IgD-negative memory B cell (primary cell): ENCODE data around the gene NBEA. TPM values are rescaled to one million over a fixed set of nuclear protein-coding genes. Genes with fewer than 3 reads are reported as not detected.
"Not testable (repeated sequence)": the region's sequence is repeated elsewhere in the genome, so short reads cannot be mapped to it uniquely, and the experiment has no call there.

Experiments
- H3K27ac Mint-ChIP-seq, 3 donors: one replicate each; pipeline ENCODE4 v1.8.0; 2020 to 2022; ENCODE audit warnings: mild to moderate bottlenecking in 3 of 3, mixed read lengths in 3 of 3, moderate library complexity in 1 of 3
- H3K27me3 Mint-ChIP-seq: one replicate; pipeline ENCODE4 v1.8.0; 2021; ENCODE audit warnings: mixed read lengths
- H3K36me3 Mint-ChIP-seq: one replicate; pipeline ENCODE4 v1.8.0; 2020; ENCODE audit warnings: mild to moderate bottlenecking, mixed read lengths
- H3K4me1 Mint-ChIP-seq, 3 donors: one replicate each; pipeline ENCODE4 v1.8.0; 2020 to 2022; ENCODE audit warnings: mixed read lengths in 3 of 3, mild to moderate bottlenecking in 1 of 3
- H3K4me3 Mint-ChIP-seq, 4 donors: one replicate each; pipeline ENCODE4 v1.8.0; 2020 to 2022; ENCODE audit warnings: mild to moderate bottlenecking in 4 of 4, mixed read lengths in 4 of 4, moderate library complexity in 3 of 4
- H3K9me3 Mint-ChIP-seq, 3 donors: one replicate each; pipeline ENCODE4 v1.8.0; 2020 to 2021; ENCODE audit warnings: mixed read lengths in 3 of 3, mild to moderate bottlenecking in 1 of 3
- polyA plus RNA-seq: library from polyadenylated mRNA; unstranded; fragments of 300-500 nt; fragmentation: Illumina TruSeq; gene quantifications from one replicate; pipeline ENCODE4 v1.2.3, GENCODE V29; 2021

NBEA gene
- polyA plus RNA-seq, 1 donor from 2014 or later: 0.61 TPM

DNA sequence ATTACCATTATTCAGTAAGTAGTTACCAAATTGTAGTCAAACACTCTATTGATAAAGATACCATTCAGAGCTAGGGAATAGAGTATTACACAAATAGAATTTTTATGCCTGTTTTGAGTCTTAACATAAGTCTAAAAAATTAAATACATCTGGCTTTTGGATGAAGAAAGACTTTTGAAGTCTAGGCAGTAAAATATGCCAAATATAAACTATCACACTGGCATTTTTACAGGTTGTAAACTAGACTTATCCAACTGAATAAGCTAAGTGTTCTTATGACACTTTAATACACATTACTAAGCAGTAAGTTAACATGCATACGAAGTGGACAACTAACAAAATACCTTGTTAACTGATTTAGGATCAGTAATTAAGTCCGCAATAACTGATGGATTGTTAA, 425.5 kb downstream of the NBEA start:
- Mint-ChIP-seq H3K4me3 (no peak overlapping the region), H3K27ac (peak overlapping the region in 1 of 3 donors; percentile 3), H3K4me1 (no peaks in the 10 kb centered on the region), H3K36me3 (peaks cover 6% of the 10 kb centered on the region), H3K27me3 (no peaks in the 10 kb centered on the region), H3K9me3 (peaks cover 6 to 26% (median 13%) of the 10 kb centered on the region in 3 donors)

DNA sequence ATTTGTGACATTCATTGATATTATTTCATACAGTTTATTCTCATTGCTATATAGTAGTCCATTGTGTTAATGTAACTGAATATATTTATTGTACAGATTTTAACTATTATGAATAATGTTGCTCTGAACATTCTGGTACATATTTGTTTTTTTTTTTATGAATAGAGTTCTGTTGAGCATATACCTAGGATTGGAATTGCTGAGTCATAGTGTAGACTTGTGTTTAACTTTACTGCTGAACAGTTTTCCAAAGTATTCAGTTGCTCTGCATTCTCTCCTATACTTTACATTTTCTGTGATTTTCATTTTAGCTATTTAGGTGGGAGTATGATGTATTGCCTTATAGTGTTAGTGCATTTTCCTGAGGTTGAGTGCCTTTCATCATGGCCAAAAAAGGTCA, 436.9 kb downstream of the NBEA start:
- H3K4me3 Mint-ChIP-seq: no peak overlapping the region
- H3K4me1 Mint-ChIP-seq: no peaks in the 10 kb centered on the region
- no peaks in the 10 kb centered on the region for H3K27me3 Mint-ChIP-seq
- H3K9me3 Mint-ChIP-seq: peaks cover 0 to 2% (median 0%) of the 10 kb centered on the region in 3 donors
- H3K36me3 Mint-ChIP-seq: no peaks in the 10 kb centered on the region
- no peak overlapping the region for H3K27ac Mint-ChIP-seq

DNA sequence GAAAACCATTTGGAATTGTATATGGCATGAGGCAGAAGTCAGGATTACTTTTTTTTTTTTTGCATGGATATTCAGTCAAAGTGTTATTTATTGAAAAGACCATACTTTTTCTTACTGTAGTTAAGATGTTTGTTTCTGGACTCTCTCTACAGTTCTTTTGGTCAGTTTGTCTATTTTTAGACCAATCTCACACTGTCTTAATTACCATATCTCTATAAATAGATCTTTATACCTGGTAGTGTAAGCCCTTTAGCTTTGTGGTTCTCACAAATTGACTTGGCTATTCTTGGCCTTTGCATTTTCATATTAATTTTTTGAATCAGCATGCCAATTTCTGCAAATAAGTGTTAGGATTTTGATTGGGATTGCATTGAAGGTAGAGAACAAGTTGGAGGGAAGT, 437.6 kb downstream of the NBEA start:
- H3K27ac Mint-ChIP-seq: no peak overlapping the region
- H3K27me3 Mint-ChIP-seq: no peaks in the 10 kb centered on the region
- H3K9me3 Mint-ChIP-seq: no peaks in the 10 kb centered on the region
- H3K4me3 Mint-ChIP-seq: no peak overlapping the region
- no peaks in the 10 kb centered on the region for H3K4me1 Mint-ChIP-seq
- H3K36me3 Mint-ChIP-seq: no peaks in the 10 kb centered on the region

DNA sequence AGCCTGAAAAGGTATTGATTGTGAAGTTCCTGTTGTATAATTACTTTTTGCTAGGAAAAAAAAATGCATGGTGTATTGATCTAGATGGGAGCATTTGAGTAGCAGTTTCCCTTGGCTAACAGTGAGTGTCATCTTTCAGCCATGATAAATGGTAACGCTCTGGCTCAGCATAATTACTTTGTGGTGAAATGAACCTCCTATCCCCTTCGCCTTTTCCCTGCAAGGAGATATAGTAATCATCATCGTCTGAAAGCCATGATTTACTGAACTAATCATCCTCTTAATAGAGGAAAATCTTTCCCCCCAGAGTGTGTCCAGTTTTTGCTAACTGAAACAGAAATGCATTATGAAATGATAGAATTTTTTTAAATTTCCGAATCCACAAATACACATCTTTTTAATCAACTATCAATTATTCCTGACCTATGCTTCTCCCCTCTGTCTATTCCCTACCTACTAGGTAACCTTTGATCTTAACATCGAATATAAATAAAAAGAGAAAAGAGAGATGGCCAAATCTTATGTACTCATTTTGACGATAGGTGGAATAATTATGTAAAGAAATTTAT, 445.7 kb downstream of the NBEA start:
- H3K36me3 Mint-ChIP-seq: peaks cover 1% of the 10 kb centered on the region
- no peaks in the 10 kb centered on the region for H3K27me3 Mint-ChIP-seq
- no peaks in the 10 kb centered on the region for H3K9me3 Mint-ChIP-seq
- no peak overlapping the region for H3K4me3 Mint-ChIP-seq
- no peak overlapping the region for H3K27ac Mint-ChIP-seq
- H3K4me1 Mint-ChIP-seq: no peaks in the 10 kb centered on the region

DNA sequence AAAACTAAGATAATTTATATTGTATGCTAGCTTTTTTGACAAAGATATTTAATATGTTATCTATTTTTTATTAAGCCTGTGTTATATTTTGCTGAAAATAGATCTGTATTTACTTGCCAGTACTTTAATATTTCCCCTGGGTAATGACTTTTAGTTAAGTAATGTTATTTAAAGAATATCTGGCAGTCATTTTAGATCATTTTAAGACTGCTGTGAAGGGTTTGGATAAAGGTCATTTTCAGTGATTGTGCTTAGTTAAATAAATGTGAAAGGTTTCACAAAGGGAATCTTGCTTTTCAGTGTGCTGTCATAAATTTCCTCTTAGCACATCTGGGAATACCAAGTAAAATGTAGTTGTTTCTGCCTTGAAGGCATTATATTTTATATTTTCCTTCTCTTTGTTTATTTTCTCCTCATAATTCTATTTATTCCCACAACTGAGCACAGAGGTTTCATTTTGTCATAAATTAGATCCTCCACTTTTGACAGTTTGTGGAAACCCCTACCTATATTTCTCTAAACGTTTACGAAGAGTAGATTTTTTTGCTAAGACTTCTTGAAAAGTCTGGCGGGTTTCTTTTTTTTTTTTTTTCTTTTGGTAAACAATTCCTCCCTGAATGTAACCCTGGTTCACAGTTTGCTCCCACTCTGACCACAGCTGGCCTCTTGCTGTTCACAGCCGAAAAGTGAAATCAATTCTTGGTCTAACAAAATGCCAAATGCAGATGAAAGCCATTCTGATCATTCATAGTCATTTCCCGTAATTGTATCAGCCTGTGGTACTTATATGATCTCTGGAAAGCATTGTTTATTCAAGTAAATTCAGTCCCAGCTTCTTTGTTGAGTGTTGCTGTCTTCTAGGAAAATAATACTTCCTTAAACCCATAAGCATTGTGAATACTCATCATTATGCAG, 446.6 kb downstream of the NBEA start:
- no peak overlapping the region for H3K4me3 Mint-ChIP-seq
- H3K27ac Mint-ChIP-seq: no peak overlapping the region
- no peaks in the 10 kb centered on the region for H3K4me1 Mint-ChIP-seq
- no peaks in the 10 kb centered on the region for H3K9me3 Mint-ChIP-seq
- peaks cover 1% of the 10 kb centered on the region for H3K36me3 Mint-ChIP-seq
- no peaks in the 10 kb centered on the region for H3K27me3 Mint-ChIP-seq

DNA sequence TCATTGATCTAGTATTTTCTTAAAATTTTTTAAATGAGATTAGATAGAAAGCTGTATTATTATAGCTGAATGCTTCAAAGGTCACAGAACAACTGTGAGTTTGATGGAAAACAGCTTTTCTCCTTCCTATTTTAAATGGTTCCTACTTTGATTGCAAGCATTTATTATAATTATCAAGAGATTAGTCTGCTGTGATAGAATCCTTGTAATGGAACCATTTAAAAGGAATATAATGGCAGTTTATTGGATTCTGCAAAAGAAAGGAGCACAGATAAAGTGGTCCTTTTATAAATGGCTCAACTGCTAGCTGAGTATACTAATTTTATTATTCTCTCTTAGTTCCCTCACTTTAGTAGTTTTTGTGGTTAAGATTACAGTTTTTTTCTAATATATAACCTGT, 447.5 kb downstream of the NBEA start:
- no peak overlapping the region for H3K4me3 Mint-ChIP-seq
- H3K9me3 Mint-ChIP-seq: no peaks in the 10 kb centered on the region
- H3K27ac Mint-ChIP-seq: no peak overlapping the region
- peaks cover 1% of the 10 kb centered on the region for H3K36me3 Mint-ChIP-seq
- H3K4me1 Mint-ChIP-seq: no peaks in the 10 kb centered on the region
- H3K27me3 Mint-ChIP-seq: no peaks in the 10 kb centered on the region

DNA sequence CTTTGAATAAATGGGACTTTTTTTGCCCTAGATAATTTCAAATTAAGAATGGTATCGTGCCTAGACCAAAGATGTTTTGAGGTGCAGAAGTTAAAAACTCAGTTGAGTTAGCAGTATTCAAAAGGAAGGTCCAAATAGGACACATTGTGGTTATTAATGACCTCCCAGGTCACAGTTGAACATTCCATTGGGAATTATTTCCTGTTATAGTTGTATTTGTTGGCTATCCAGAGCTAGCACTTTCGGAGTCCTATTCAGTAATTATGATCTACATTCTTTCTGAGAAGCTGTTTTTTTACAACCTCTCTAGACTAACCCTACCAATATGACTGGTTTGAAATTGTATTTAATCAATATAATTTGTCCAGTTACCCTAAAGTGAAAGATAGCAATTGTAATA, 450.7 kb downstream of the NBEA start:
- H3K36me3 Mint-ChIP-seq: peaks cover 1% of the 10 kb centered on the region
- H3K27me3 Mint-ChIP-seq: no peaks in the 10 kb centered on the region

DNA sequence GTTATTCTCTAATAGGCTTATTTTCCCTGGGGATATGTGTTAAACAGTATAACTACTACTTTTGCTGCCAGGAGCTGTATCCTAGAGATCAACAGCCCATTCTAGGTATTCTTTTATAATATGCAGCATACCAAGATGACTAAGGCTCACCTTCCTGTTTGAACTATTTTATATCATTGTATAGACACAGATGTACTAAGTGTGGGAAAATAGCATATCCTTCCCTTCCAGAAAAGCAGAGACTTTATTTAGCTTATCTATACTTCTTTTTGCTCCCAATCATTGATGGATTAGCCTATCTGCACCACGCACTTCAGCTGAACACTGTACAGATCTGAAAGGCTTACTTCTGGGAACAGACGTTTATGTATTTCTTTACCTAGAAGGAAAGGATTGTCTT, 451.8 kb downstream of the NBEA start:
- no peak overlapping the region for H3K4me3 Mint-ChIP-seq
- H3K4me1 Mint-ChIP-seq: no peaks in the 10 kb centered on the region
- H3K9me3 Mint-ChIP-seq: peaks cover 2 to 7% (median 3%) of the 10 kb centered on the region in 3 donors
- peaks cover 1% of the 10 kb centered on the region for H3K36me3 Mint-ChIP-seq
- no peak overlapping the region for H3K27ac Mint-ChIP-seq
- no peaks in the 10 kb centered on the region for H3K27me3 Mint-ChIP-seq

More for the DNA sequence above, 450.7 kb downstream of the NBEA start:
- peaks cover 0 to 5% (median 2%) of the 10 kb centered on the region in 3 donors for H3K9me3 Mint-ChIP-seq
- H3K4me3 Mint-ChIP-seq: no peak overlapping the region
- no peak overlapping the region for H3K27ac Mint-ChIP-seq
- no peaks in the 10 kb centered on the region for H3K4me1 Mint-ChIP-seq

DNA sequence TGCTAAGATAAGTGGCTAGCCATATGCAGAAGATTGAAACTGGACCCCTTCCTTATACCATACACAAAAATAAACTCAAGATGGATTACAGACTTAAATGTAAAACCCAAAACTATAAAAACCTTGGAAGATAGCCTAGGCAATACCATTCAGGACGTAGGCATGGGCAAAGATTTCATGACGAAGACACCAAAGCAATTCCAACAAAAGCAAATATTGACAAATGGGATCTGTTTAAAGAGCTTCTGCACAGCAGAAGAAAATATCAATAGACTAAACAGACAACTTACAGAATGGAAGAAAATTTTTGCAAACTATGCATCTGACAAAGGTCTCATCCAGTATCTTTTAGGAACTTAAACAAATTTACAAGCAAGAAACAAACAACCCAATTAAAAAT, 466.2 kb downstream of the NBEA start:
- not testable (repeated sequence) for H3K4me1 Mint-ChIP-seq, H3K27ac Mint-ChIP-seq, H3K27me3 Mint-ChIP-seq, H3K9me3 Mint-ChIP-seq, H3K4me3 Mint-ChIP-seq, H3K36me3 Mint-ChIP-seq

DNA sequence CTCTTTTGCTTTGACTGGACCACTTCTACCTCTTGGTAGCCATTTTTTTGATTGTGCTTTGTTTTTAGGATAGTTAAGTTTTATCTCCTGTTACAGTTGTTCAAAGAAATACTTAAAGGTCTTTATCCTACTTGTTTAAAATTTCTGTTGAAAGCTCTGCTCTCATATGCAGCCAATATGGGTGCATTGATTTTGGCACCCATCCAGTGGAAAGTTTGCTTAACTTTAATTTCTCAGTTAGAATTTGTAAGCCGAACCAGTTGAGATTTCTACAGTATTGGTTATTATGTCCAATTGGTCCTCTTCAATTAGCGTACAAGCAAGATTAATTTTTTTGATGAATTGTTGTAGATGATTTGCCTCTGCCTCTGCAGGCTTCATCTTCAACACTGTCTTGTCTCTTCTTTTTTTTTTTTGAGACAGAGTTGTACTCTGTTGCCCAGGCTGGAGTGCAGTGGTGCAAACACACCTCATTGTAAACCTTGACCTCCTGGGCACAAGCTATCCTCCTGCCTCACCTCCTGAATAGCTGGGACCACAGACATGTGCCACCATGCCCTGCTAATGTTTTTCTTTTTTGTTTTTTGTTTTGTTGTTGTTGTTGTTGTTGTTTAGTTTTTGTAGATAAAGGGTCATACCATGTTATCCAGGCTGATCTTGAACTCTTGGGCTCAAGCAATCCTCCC, 469.1 kb downstream of the NBEA start:
- no peak overlapping the region for H3K27ac Mint-ChIP-seq
- H3K4me3 Mint-ChIP-seq: no peak overlapping the region
- H3K9me3 Mint-ChIP-seq: peaks cover 2 to 6% (median 3%) of the 10 kb centered on the region in 3 donors
- H3K36me3 Mint-ChIP-seq: peaks cover 5% of the 10 kb centered on the region
- H3K27me3 Mint-ChIP-seq: no peaks in the 10 kb centered on the region
- H3K4me1 Mint-ChIP-seq: no peaks in the 10 kb centered on the region

DNA sequence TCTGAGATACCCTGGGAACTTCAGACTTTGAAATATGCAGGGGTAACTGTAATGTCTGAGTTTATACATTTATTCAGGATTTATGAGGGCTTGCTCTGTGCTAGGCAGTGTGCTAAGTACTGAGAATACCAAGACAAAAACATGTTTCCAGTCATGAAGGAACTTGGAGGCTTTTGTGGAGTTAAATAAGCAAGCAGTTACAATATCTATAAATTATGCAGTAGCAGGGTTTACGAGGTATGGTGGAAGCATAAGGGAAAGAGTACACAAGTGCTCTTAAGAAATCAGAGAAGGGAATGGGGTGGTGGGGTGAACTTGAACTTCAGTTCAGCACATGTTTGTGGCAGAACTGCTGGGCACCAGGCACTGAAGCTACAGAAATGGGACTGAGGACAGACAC, 506.4 kb downstream of the NBEA start:
- Mint-ChIP-seq H3K27me3 (no peaks in the 10 kb centered on the region), H3K4me3 (no peak overlapping the region), H3K36me3 (peaks cover 2% of the 10 kb centered on the region), H3K9me3 (peaks cover 0 to 1% (median 0%) of the 10 kb centered on the region in 3 donors), H3K4me1 (no peaks in the 10 kb centered on the region), H3K27ac (no peak overlapping the region)

DNA sequence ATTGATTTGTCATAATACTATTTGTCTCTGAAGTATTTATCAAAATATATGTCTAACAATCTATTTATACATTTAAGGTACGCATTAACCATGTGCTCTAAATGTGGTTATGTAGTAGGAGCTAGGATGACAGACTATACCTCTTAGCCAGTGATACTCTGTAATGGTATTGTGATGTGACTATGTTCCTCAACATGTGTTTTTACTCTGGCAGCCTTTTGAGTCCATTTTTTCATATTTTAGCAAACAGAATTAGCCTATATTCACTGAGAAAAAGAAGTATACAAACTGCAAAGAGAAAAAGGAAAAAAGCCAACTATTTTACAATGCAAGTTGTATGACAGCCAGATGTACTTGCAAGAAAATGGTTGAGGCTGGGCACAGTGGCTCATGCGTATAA, 507.8 kb downstream of the NBEA start:
- H3K4me1 Mint-ChIP-seq: no peaks in the 10 kb centered on the region
- no peak overlapping the region for H3K4me3 Mint-ChIP-seq
- H3K27ac Mint-ChIP-seq: no peak overlapping the region
- H3K27me3 Mint-ChIP-seq: no peaks in the 10 kb centered on the region
- peaks cover 2% of the 10 kb centered on the region for H3K36me3 Mint-ChIP-seq
- H3K9me3 Mint-ChIP-seq: peaks cover 0 to 1% (median 0%) of the 10 kb centered on the region in 3 donors

DNA sequence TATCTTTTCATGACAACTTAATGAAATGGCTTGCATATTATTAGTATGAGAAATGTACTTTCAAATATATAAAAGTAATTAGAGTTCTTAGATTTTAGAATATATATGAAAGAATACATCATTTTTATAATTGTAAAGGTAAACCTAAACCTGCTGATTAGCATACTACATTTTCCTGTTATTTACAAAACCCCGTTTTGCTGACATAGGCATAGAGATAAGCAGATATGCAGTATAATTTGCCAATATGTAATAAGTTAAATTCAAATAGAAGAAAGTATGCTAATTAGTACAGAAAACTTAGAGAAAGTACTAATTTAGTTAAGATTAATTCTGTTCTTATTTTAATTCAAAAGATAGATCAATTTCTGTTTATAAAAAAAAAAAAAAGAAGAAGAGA, 513.0 kb downstream of the NBEA start:
- H3K36me3 Mint-ChIP-seq: peaks cover 2% of the 10 kb centered on the region
- no peak overlapping the region for H3K4me3 Mint-ChIP-seq
- peaks cover 0 to 3% (median 0%) of the 10 kb centered on the region in 3 donors for H3K4me1 Mint-ChIP-seq
- H3K9me3 Mint-ChIP-seq: peaks cover 0 to 1% (median 0%) of the 10 kb centered on the region in 3 donors
- H3K27me3 Mint-ChIP-seq: no peaks in the 10 kb centered on the region
- H3K27ac Mint-ChIP-seq: no peak overlapping the region

DNA sequence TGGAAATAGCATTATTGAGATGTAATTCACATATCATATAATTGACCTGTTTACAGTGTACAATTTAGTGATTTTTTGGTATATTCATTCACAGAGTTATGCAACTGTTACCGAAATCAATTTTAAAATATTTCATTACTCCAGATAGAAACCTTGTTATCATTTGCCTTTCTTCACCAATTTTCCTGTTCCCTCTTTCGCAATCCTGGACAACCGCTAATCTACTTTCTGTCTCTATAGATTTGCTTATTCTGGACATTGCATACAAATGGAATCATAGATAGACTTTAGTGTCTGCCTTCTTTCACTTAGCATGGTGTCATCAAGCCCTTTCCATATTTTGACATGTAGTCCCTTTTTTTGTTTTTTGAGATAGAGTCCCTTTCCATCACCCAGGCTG, 515.2 kb downstream of the NBEA start:
- H3K27ac Mint-ChIP-seq: no peak overlapping the region
- H3K4me1 Mint-ChIP-seq: peaks cover 0 to 3% (median 0%) of the 10 kb centered on the region in 3 donors
- H3K36me3 Mint-ChIP-seq: peaks cover 4% of the 10 kb centered on the region
- no peaks in the 10 kb centered on the region for H3K27me3 Mint-ChIP-seq
- no peak overlapping the region for H3K4me3 Mint-ChIP-seq
- H3K9me3 Mint-ChIP-seq: peaks cover 0 to 1% (median 0%) of the 10 kb centered on the region in 3 donors

DNA sequence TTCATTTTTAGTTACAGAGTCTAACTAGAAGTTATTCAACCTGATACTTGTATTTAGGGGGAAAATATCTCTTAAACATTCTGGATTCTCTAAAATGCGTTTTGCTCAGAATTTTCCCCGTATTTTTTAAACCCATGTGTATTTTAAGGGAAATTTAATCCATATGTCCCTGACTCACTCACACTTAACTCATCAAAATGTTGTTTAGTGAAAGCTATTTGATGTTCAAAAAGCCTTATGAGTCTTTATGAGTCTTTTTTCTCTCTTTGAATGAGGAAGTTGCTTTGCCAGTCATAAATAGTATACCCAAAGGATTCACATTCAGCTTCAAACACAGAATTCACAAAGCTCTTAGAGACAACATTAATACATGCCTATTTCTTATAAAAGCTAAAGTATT, 518.0 kb downstream of the NBEA start:
- H3K27ac Mint-ChIP-seq: no peak overlapping the region
- peaks cover 6% of the 10 kb centered on the region for H3K27me3 Mint-ChIP-seq
- H3K36me3 Mint-ChIP-seq: peaks cover 2% of the 10 kb centered on the region
- no peak overlapping the region for H3K4me3 Mint-ChIP-seq
- H3K9me3 Mint-ChIP-seq: peaks cover 0 to 1% (median 0%) of the 10 kb centered on the region in 3 donors
- peaks cover 0 to 3% (median 0%) of the 10 kb centered on the region in 3 donors for H3K4me1 Mint-ChIP-seq
